ENCODE measurements around the gene RUNX2. TPM values are rescaled to one million over a fixed set of nuclear protein-coding genes. Genes with fewer than 3 reads are reported as not detected.
"Not testable (repeated sequence)": the region's sequence is repeated elsewhere in the genome, so short reads cannot be mapped to it uniquely, and the experiment has no call there.

Gene RUNX2
- total RNA-seq, 1 donor, result 10.4 TPM

DNA sequence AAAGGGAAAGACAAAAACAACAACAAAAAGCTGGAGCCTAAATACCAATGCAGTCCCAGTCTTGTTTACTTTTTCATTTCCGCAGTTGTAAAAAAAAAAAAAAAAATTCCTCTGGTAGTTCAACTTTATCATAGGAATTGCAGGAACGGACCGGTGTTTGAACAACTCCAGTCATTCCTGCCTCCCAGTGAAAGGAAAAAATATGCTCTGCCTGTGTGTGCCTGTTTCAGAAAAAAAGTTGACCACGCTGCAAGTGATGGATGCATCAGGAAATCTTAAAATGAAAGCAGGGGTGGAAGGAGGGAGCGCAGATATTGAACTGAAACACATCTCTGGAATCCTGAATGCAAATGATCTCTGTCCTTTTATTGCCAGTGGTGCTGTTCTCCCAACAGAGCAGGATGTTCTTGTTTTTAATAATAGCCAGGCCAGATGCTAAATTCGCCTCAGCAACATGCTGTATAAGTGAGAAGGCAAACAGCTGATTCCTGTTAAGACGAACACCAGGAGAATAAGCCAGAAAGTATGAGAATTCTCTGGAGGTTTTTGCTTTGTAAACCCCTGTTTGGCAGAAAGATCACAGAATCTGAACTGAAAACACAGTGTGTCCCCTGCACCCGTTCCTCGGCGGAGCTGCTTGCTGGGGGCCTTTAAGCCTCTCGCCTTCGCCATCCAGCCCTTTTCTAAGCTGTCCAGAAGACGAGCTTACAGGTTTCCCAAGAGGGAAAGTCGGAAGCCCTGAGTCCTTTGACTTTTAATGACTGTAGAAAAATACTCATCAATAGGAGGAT is 228.0 kb downstream of the RUNX2 start:
- Histone ChIP-seq H3K27me3 (ENCODE audit: insufficient read depth, low read length) (no peaks in the 10 kb centered on the region), H3K4me3 (ENCODE audit: low read length) (no peak overlapping the region), H3K4me1 (ENCODE audit: insufficient read depth, low read length) (no peaks in the 10 kb centered on the region), H3K9me3 (ENCODE audit: low read depth, low read length) (no peaks in the 10 kb centered on the region)

DNA sequence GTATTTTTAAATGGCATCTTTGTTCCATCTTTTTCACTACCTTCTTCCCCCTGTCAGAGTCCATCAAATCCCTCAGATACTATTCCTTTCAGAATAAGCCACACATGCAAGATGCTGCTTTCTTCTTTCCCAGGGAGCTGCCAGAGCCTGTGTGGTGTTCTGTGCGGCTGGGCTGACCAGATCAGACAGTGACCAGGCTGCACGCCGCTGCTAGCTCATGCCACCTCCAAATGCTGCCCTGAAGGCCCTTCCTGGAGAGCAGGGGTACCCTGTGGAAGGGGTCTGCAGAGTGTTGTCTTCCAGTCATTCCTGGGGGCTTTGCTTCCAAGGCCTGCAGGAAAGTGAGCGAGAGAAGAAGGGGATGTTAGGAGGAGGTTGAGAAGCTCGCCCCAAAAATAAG is 228.7 kb downstream of the RUNX2 start:
- no peak overlapping the region for H3K4me3 ChIP-seq (ENCODE audit: low read length)
- H3K9me3 ChIP-seq (ENCODE audit: low read depth, low read length), result no peaks in the 10 kb centered on the region
- H3K27me3 ChIP-seq (ENCODE audit: insufficient read depth, low read length), result no peaks in the 10 kb centered on the region
- H3K4me1 ChIP-seq (ENCODE audit: insufficient read depth, low read length), result no peaks in the 10 kb centered on the region

DNA sequence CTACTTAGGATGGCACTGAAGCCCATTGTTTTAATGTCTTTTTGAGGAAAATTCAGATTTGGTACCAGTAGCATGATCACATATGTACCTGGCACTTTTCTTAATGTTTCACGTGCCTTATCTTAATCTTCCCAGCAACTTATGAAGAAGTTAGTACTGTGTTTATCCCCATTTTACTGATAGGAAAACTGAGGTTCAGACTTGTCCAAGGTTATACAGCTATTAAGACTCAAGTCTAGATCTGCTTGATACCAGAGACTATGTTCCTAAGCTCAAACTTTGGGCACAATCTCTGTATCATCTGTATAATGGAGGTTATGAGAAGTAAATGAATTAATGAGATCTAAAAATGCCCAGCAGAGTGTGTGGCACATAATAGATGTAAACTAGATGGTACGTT is 229.3 kb downstream of the RUNX2 start:
- H3K4me1 ChIP-seq (ENCODE audit: insufficient read depth, low read length), result no peaks in the 10 kb centered on the region
- H3K4me3 ChIP-seq (ENCODE audit: low read length), result no peak overlapping the region
- H3K27me3 ChIP-seq (ENCODE audit: insufficient read depth, low read length), result no peaks in the 10 kb centered on the region
- H3K9me3 ChIP-seq (ENCODE audit: low read depth, low read length), result no peaks in the 10 kb centered on the region

DNA sequence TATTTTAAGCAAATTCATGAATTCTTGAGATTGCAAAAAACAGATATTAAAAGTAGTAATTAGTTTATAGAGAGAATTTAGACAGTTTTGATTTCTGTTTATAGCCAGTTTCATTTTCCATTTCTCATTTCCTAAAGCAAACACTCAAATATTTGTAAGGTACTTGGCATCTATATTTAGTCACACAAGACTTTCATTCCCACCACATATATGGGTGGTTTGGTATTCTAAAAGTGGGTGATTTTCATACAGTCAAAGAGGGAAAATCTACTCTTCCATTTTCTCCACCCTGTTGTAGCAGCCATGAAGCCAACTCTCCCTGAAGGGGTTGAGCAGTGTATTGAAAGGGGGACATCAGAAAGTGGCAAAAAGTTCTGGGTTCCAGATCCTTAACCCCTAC is 230.7 kb downstream of the RUNX2 start:
- no peaks in the 10 kb centered on the region for H3K9me3 ChIP-seq (ENCODE audit: low read depth, low read length)
- H3K27me3 ChIP-seq (ENCODE audit: insufficient read depth, low read length), result no peaks in the 10 kb centered on the region
- H3K4me3 ChIP-seq (ENCODE audit: low read length), result no peak overlapping the region
- H3K4me1 ChIP-seq (ENCODE audit: insufficient read depth, low read length), result no peaks in the 10 kb centered on the region

DNA sequence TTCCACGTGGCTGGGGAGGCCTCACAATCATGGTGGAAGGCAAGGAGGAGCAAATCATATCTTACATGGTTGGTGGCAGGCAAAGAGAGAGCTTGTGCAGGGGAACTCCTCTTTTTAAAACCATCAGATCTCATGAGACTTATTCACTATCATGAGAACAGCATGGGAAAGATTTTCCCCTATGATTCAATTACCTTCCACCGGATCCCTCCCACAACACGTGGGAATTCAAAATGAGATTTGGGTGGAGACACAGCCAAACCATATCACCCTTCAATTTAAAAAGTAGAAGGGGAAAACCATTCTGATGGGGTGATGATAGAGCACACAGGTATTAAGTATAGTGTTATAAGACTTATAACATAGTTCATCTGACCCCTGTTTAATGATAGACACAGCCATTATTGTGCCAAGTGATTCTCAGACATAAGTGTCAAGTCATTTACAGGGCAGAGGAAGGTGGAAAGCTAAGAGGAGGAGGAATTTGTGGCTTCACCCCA is 232.2 kb downstream of the RUNX2 start:
- H3K4me1 ChIP-seq (ENCODE audit: insufficient read depth, low read length); H3K4me3 ChIP-seq (ENCODE audit: low read length); H3K27me3 ChIP-seq (ENCODE audit: insufficient read depth, low read length); H3K9me3 ChIP-seq (ENCODE audit: low read depth, low read length): not testable (repeated sequence)

DNA sequence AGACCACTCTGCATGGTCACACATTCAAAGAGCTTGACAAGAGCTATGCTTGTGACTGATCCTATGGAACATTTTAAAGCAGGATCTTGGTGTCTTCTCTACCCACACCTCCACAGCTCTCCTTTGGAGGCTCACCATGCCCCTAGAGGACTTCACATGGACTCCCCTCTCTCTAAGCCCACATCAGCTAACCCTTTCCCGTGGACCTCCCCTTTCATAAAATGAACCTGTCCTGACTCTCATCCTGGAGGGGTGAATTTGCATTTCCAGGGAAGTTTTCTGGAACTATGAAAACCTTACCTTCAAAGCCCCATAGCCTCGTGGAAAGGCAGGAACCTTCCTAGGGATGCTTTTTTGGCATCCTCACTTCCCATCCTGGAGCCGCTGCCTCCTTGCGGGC is 234.0 kb downstream of the RUNX2 start:
- Histone ChIP-seq H3K4me3 (ENCODE audit: low read length) (no peak overlapping the region), H3K27me3 (ENCODE audit: insufficient read depth, low read length) (no peaks in the 10 kb centered on the region), H3K4me1 (ENCODE audit: insufficient read depth, low read length) (no peaks in the 10 kb centered on the region), H3K9me3 (ENCODE audit: low read depth, low read length) (no peaks in the 10 kb centered on the region)

DNA sequence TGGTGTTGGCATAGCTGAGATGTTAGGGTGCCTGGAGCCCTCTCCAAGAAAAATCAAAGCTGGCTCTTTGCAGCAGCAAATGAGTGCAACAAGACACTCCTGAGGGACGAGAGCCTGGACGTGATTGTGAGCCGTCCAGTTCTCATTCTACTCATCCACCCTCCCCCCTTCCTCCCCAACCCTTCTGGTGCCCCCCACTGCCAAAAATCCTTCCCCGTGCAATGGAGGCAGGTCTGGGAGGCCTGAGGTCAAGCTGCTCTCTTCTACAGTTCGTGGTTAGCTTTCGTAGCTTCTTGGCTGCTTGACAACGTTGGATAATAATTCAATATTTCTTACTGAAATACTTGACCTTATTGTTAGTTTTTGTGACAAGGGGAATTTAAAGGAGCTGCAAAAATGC is 234.9 kb downstream of the RUNX2 start:
- no peaks in the 10 kb centered on the region for H3K4me1 ChIP-seq (ENCODE audit: insufficient read depth, low read length)
- no peak overlapping the region for H3K4me3 ChIP-seq (ENCODE audit: low read length)
- H3K27me3 ChIP-seq (ENCODE audit: insufficient read depth, low read length), result no peaks in the 10 kb centered on the region
- no peaks in the 10 kb centered on the region for H3K9me3 ChIP-seq (ENCODE audit: low read depth, low read length)

DNA sequence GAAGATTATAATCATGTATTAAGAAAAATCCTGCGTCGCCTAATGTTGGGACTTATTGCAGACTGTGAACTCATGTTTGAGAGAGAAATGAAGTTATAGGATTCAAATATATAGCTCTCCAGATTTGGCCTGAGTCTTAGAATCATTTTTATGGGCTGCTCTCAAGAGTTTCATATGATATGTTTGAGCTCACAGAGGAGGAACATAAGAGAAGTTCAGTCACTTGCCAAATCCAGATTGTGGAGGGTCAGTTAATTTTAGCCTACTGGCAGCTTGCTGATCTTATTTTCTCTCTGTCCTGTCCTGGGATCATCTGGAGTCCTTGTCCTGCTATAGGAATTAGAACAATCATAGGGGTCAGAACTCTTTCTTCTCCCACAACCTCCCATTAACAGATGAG is 235.7 kb downstream of the RUNX2 start:
- H3K27me3 ChIP-seq (ENCODE audit: insufficient read depth, low read length), result no peaks in the 10 kb centered on the region
- H3K4me3 ChIP-seq (ENCODE audit: low read length), result no peak overlapping the region
- H3K9me3 ChIP-seq (ENCODE audit: low read depth, low read length), result no peaks in the 10 kb centered on the region
- no peaks in the 10 kb centered on the region for H3K4me1 ChIP-seq (ENCODE audit: insufficient read depth, low read length)

DNA sequence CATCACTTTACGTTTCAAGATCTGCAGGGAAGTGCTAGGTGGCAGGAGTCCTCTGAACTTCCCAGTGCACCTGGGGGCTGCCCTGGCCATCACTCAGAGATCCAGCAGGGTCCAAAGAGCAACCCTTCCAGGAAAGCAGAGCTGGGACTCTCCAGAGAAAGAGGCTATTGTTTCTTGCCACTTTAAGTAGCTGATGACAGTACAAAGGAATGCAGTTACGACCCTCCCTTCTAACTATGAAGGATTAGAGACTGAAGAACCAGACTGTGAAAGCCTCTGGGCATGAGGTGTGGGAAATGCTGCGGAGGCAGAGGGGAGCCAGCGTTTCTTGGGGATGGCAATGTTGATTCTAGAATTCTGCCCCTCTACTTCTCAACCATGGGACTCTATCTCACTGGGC is 238.8 kb downstream of the RUNX2 start:
- Histone ChIP-seq H3K27me3 (ENCODE audit: insufficient read depth, low read length) (no peaks in the 10 kb centered on the region), H3K9me3 (ENCODE audit: low read depth, low read length) (no peaks in the 10 kb centered on the region), H3K4me1 (ENCODE audit: insufficient read depth, low read length) (no peaks in the 10 kb centered on the region), H3K4me3 (ENCODE audit: low read length) (no peak overlapping the region)

DNA sequence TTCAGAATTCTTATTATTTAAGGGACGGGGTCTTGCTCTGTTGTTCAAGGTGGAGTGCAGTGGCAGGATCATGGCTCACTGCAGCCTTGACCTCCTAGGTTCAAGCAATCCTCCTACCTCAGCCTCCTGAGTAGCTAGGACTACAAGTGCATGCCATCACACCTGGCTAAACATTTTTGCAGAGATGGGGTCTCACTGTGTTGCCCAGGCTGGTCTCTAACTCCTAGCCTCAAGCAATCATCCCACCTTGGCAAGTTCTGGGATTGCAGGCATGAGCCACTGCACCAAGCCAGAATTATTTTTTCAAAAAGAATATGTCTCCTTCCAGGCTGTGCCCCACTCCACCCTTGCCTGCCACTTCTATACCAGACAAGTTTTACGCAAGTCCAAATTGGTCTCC is 239.7 kb downstream of the RUNX2 start:
- H3K4me1 ChIP-seq (ENCODE audit: insufficient read depth, low read length), result peaks cover 5% of the 10 kb centered on the region
- H3K27me3 ChIP-seq (ENCODE audit: insufficient read depth, low read length), result no peaks in the 10 kb centered on the region
- H3K4me3 ChIP-seq (ENCODE audit: low read length), result no peak overlapping the region
- H3K9me3 ChIP-seq (ENCODE audit: low read depth, low read length), result no peaks in the 10 kb centered on the region

DNA sequence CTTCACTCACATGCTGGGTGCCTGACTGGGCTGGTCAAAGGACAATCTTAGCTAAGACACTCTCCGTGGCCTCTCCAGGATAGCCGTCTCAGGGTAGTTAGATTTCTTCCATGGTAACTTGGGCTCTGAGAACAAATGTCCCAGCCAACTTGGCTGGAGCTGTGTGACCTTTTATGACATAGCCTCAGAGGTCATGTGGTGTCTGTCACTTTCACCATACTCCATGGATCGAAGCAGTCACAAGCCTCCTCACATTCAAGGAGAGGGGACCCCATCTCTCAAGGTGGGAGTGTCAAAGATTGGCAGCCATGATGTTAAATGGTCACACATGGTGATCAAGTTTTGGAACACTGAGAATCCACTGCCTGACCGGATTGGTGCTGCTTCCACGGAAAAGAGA is 240.5 kb downstream of the RUNX2 start:
- H3K4me1 ChIP-seq (ENCODE audit: insufficient read depth, low read length), result peaks cover 7% of the 10 kb centered on the region
- no peaks in the 10 kb centered on the region for H3K27me3 ChIP-seq (ENCODE audit: insufficient read depth, low read length)
- H3K9me3 ChIP-seq (ENCODE audit: low read depth, low read length), result no peaks in the 10 kb centered on the region
- no peak overlapping the region for H3K4me3 ChIP-seq (ENCODE audit: low read length)

DNA sequence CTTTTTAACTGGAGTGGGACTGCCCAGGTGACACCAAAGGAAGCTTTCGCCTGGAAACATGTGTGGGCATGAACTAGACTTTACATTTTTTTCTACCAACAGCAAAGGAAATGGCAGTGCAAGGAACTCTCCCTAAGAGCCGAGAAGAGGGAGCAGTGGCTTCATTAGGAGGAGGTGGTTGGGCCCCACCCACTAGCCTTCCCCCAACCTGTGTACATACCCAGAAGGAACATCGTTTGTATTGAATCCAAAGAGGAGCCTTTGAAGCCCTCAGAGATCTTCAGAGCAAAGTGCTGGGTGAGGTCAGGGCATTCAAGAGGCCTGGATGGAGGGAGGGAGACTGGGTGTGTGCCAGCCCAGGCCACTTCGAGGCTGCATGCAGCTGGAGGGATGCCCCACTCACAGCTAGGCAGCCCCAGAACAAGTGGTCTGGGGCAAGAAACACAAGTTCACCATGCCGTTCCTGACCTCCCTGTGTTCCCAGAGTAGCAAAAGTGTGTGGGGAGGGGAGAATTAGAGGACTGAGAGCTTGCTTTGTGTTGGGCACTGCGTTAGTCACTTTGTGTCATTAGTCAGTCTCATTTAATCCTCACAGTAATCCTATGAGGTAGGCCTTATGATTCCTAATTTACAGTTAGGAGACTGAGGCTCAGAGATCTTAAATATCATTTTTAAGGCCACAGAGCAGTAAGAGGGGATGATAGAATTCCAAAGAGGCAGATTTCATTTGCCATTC is 241.2 kb downstream of the RUNX2 start:
- Histone ChIP-seq H3K4me3 (ENCODE audit: low read length) (no peak overlapping the region), H3K27me3 (ENCODE audit: insufficient read depth, low read length) (no peaks in the 10 kb centered on the region), H3K4me1 (ENCODE audit: insufficient read depth, low read length) (peaks cover 7% of the 10 kb centered on the region), H3K9me3 (ENCODE audit: low read depth, low read length) (no peaks in the 10 kb centered on the region)

DNA sequence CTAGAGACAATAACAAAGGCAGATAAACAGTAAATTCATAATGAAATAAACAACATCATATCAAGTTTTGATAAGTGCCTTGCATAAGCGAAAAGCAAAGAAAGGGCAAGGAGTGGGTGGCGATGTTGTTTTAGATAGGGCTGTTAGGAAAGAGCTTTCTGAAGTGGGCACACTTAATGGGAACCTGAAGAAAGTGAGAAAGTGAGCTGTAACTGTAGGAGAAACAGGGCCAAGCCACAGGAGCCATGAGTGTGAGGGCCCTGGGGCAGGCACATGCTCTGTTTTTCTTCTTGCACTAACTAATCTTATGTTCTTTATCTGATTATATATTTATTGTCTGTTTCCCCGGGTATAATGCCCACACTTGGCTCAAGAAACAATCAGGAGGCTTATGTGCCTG is 243.0 kb downstream of the RUNX2 start:
- Histone ChIP-seq H3K27me3 (ENCODE audit: insufficient read depth, low read length) (no peaks in the 10 kb centered on the region), H3K9me3 (ENCODE audit: low read depth, low read length) (no peaks in the 10 kb centered on the region), H3K4me1 (ENCODE audit: insufficient read depth, low read length) (peaks cover 7% of the 10 kb centered on the region), H3K4me3 (ENCODE audit: low read length) (no peak overlapping the region)

DNA sequence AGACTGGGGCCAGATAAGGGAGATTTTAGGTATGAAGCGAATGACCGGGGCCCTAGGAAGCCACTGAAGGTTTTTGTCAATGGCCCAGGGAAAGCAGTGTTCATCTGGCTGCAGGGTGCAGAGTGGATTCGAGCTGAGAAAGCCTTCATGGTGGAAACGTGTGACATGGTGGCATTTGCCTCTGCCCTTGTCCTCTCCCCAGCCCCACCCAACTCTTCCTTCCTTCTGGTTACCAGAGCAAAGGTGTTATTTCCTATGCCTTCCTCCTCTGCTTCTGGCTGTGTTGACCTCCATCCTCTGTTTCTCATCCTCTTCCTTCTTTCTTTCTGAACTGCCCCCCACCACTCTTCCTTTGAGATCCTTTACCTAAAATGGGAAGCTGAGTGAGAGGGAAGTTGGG is 244.7 kb downstream of the RUNX2 start:
- Histone ChIP-seq H3K4me3 (ENCODE audit: low read length) (no peak overlapping the region), H3K27me3 (ENCODE audit: insufficient read depth, low read length) (no peaks in the 10 kb centered on the region), H3K4me1 (ENCODE audit: insufficient read depth, low read length) (peaks cover 7% of the 10 kb centered on the region), H3K9me3 (ENCODE audit: low read depth, low read length) (no peaks in the 10 kb centered on the region)

DNA sequence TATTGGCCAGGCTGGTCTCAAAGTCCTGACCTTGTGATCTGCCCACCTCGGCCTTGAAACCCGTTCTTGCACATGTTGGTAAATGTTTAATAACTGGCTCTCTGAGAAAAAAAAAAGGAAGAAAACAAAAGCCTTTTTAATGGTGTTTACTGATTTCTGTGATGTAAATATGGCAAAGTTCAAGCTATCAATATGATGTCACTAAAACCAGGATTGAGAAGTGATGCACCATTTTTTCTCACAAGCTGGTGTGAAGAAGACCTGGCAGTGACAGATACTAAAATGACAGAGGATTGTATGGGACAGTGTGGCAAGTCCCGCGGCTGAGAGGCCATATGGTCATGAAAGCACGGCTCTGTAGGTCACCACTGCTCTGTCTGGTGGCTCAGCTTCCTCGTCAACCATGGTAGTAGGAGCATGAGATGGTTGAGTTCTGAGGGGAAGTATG is 245.9 kb downstream of the RUNX2 start:
- no peak overlapping the region for H3K4me3 ChIP-seq (ENCODE audit: low read length)
- no peaks in the 10 kb centered on the region for H3K9me3 ChIP-seq (ENCODE audit: low read depth, low read length)
- H3K27me3 ChIP-seq (ENCODE audit: insufficient read depth, low read length), result no peaks in the 10 kb centered on the region
- H3K4me1 ChIP-seq (ENCODE audit: insufficient read depth, low read length), result peaks cover 7% of the 10 kb centered on the region

DNA sequence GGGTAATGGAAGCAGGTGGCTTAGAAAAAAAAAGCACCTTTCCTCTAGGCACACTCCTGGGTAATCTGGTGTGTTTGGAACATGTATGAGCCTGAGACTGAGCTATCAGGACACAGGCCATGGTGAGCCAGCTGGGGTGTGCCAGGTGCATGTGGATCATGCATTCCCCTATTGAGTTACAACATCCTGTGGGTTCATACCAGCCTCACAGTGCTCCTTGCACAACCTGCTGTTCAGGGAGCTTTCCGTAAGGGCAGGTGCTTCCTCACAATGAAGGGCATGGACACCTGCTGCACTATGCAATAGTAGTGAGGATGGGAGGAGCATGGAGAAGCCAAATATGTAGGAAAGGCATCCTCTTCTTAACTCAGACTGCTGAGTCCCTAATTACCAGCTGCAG is 246.8 kb downstream of the RUNX2 start:
- no peak overlapping the region for H3K4me3 ChIP-seq (ENCODE audit: low read length)

More for the DNA sequence above, 246.8 kb downstream of the RUNX2 start:
- Histone ChIP-seq H3K27me3 (ENCODE audit: insufficient read depth, low read length) (no peaks in the 10 kb centered on the region), H3K4me1 (ENCODE audit: insufficient read depth, low read length) (peaks cover 7% of the 10 kb centered on the region), H3K9me3 (ENCODE audit: low read depth, low read length) (no peaks in the 10 kb centered on the region)
